Tibial nerve (tissue), 4 donors: ENCODE results near the gene TMEM128.

Experiments used
- CTCF ChIP-seq, 5 experiments: fragments of 200-600 bp in 3 of 5; fragments of 450-650 bp in 2 of 5; sonication (generic) in 3 of 5; IDR thresholded peaks; one replicate each; pipeline ENCODE4 v1.5.1; 2016 to 2019; ENCODE audit warnings: antibody characterized with exemption in 5 of 5, mild to moderate bottlenecking in 3 of 5, moderate library complexity in 2 of 5
- EP300 ChIP-seq, 2 donors: sonication (generic); formaldehyde crosslinking; IDR thresholded peaks; one replicate each; pipeline ENCODE4 v1.6.1; 2017; ENCODE audit warnings: antibody characterized with exemption in 2 of 2, mild to moderate bottlenecking in 1 of 2
- POLR2A ChIP-seq, 2 donors: fragments of 450-650 bp; IDR thresholded peaks; one replicate each; pipeline ENCODE4 v1.6.1; 2017; ENCODE audit warnings: antibody characterized with exemption in 2 of 2, mild to moderate bottlenecking in 2 of 2, moderate library complexity in 2 of 2

GRCh38 chr4:4289597-4289940 is 41.5 kb upstream of the TMEM128 start:
- TF ChIP-seq CTCF (IDR thresholded peaks at IDR 0.05), result no peak
- TF ChIP-seq EP300 (IDR thresholded peaks at IDR 0.05), result no peak
- TF ChIP-seq POLR2A (IDR thresholded peaks at IDR 0.05), result no peak
